GM18858 (cell line): ENCODE results near the gene SOX6.

Experiments
- ATAC-seq: cut with Tn5 transposase; IDR thresholded peaks from one replicate; pipeline ENCODE4 v1.9.1; 2021; ENCODE audit not compliant: unreplicated experiment

Gene SOX6

DNA sequence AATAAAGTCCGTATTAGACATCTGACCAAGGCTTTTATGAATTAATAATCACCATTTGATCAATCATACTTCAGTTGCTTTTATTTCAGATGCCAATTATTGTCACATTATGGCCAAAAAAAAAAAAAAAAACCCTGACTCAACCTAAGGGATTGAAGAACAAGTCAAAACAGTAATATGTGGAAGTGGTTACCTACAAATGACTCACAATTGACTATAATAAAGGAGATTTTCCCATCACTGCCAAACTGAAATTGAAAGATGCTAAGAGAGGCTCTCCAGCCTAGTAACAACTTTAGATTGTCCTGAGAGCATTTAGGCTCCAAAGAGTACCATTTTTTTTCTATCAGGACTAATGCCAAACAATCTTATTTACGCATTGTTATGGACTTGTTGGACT lies 35.2 kb downstream of the SOX6 start:
- peak; percentile 53 for ATAC-seq

DNA sequence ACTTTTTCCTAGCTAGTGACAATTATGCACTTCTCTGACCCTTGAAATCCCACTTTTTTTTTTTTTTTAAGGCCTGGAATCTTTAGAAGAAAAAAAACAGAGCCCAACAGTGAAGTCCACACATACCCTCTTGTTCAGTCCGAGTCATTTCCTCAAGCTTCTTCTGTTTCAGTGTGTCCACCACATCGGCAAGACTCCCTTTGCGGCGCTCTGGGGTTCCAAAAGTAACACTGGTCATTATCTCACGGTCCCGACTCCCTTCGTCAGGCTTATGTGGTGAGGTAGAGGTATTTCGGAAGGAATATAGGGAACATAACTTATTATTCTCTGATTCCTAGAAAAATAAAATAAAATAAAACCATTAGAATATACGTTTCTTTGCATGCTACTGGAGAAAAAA lies 38.0 kb downstream of the SOX6 start:
- no peak for ATAC-seq

DNA sequence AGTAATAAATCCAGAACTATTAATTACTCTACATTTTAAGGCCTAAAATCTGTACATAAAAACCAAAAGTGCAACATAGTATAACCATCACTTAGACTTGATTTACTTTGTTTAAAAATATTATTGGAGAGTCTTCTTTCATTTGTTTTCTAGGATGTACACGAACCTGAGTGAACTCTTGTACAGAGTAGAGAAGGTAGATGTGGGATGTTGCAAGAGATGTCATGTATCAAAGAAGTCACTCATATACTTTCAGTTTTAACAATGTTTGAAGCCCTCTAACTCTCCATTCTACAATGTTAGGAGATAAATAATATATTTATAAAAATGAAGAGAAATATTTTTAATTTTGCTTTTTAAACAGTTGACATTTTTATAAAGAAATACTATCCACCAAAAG lies 38.6 kb downstream of the SOX6 start:
- ATAC-seq = no peak

DNA sequence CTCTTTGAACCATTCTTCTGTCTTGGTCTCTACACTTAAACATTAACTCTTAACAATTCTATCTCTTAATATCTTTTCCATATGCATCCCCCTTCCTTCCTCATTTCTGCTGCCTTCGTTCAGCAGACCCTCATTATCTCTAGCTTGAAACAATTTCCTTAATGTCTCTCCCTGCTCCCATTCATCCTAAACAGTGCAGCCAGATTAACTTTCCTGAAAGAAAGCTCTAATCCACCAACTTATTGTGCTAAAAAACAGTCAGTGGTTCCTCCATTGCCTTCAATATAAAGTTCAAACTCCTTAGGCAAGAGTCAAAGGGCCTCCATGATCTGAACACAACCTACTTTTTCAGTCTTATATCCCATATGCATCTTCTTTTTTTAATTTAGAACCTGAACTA lies 42.5 kb downstream of the SOX6 start:
- ATAC-seq = no peak

DNA sequence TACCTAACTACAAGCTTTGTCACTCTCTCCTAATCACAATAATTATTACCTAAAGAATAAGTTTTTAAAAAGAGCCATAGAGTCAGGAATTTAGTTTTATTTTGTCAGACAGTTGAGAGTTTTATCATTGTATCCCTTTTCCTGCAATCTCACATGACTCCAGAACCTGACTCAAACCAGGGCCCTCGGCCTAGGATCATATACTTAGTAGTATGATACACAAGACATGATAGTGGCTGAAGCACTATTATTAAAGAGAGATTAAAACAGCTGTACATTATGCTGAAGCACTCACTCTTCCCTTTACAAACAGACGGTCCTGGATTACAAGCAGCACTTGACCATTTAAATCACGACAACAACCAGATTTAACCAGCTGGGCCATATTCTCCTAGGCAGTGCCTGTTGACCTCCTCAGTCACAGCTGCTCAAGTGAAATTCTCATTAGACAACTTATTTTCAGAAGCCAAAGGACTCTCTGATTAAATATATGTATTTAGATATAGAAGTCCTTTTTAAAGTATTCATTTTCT lies 44.0 kb downstream of the SOX6 start:
- no peak for ATAC-seq

DNA sequence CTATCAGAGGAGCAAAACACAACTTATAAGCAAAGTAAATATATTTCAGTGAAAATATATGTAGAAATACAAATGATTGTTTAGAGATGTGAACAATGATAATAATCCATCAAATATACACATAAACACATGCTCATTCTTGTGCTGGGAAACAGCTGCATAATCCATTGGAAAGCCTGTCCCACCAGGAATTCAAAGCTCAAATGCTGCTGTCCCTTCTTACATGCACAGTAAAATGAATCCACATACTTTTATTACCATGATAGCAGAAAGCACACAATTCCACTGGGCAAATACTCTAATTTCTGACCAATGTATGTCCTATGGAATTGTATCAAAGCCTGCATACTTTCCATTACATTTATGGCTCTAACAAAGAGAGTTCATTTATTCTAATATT lies 44.5 kb downstream of the SOX6 start:
- ATAC-seq = no peak

DNA sequence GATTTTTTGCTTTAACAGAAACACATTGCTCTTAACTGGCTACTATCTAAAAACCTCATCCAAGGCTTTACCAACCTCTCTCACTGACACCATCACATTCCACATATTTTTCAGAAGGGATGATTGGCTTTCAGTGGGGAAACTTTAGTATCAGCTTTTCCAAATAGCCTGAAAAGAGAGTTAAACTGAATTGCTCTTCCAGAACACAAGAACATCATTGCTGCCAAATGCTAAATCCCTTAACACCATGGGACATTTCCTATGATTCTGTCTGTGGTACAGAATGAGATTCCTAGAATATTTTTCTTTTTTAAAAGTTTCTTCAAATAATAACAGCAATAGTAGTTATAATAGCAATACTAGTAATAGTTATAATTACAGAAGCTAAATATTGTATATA lies 45.4 kb downstream of the SOX6 start:
- ATAC-seq = no peak

DNA sequence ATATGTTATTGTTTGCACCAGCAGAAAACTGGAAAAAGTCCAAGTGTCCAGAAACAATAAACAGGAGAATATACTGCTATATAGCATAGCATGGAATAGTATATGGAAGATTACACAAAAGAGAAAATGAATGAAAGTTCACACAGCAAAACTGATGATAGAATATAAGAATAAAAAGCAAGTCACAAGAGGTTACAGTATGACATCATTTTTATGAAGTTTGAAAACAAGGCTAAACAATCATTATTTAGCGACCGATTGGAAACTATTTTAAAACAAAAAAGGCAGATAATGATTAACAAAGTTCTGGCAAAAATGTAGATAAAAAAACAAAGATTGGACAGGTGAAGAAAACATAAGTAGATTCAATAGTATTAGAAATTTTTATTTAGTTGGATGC lies 47.1 kb downstream of the SOX6 start:
- ATAC-seq = no peak

DNA sequence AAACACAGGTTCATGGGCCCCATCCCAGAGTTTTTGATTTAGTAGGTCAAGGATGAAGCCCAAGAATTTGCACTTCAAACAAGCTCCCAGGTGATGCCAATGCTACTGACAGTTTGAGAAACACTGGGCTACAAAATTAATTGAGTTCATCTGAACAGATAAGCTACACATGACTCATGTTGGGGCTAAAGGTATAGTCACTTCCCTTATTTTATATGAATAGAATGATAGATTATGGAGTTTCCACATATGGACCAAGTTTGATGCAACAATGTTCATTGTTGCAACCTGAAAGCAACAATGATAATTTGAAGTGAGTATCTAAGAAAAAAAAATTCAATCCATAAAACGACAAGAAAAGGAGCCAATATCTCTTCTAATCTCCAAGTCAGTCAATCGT lies 54.9 kb downstream of the SOX6 start:
- ATAC-seq = no peak

DNA sequence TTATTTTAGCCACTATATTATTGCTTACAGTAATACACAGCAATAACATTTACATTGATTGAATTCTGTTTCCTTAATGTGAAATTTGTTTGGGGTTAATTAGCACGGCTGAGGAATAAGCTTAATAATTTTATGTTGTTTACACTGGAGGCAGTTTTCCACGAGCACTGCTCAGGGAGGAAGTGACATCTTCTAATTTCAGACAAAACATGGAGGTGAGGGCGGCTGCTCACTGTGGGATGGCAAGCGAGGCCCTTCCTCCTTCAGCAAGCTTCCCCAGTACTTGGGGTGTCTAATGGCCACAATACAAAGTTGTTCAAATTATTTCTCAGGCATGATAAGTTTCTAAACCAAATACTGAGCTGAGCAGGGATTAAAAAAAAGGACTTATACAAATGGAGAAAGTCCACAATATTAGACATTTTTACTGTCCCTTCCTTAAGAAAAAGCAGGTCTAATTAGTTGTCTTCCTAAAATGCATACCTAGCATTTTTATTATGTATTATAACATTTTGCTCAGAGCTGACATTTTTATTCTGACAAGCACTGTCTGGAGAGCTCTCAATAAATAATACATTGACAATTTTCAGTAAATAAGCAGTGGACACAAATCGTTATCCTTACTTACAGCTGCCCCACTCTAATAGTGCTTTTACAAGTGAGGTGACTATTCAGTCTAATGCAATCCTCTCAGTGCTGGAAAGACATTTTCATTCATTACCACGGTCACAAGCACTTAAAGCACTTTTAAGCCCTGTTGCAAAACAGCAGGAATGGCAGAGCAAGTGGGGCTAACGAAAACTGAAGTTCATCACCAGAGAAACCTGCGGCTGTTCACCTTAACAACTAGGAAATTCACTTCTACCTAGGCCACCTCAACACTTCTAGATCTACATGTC lies 56.2 kb downstream of the SOX6 start:
- no peak for ATAC-seq

DNA sequence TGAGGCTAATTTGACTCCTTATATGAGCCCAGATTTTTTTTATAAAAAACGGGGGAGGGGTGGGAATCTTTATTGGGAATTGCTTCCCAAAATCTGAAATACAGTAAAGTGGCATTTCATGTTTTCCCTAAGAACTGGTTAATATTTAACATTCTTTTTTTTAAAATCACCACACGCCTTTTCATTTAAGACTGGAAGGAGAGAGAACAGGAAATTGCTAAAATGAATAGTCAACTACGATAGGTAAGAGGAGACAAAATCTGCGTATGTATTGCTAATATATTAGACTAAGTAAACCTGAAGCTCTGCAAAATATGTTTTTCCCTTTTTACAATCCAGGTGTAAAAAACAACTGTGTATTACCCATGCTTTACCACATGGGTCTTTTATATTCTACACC lies 57.0 kb downstream of the SOX6 start:
- no peak for ATAC-seq

DNA sequence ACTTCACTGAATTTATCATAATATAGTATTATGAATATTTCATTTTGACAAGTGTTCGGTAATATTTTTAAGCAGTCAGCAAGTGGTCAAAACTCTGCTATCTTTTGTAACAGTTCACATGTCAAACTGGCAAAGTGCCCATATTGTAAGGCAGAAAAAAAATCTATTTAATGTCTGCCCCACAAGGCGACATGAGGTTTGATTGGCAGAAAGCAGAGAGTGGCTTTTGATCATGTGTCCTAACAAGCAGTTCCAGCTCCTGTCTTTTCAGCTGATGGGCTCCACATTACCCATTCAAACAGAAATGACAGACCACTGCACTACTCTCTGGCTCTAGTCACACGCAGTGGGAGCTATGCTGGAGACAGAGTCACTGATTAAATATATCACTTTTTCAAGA lies 59.0 kb downstream of the SOX6 start:
- no peak for ATAC-seq

DNA sequence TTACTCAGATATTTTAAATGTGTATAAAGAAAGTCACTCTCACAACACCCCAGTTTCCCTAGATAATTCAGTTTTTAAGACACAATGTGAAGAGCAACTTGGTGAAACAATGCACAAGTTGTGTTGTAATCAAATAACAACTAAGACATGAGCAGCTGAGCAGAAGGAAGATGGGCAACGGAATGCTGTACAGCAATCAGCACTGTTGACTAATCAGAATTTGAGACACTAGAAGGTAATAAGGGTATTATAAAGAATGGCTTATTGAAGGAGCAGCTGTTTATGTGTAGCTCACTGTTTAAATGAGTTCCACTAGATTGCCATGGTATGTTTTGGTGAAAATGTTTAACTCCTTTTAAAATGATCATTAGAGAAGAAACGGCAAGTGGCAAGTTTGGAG lies 60.1 kb downstream of the SOX6 start:
- ATAC-seq = no peak

DNA sequence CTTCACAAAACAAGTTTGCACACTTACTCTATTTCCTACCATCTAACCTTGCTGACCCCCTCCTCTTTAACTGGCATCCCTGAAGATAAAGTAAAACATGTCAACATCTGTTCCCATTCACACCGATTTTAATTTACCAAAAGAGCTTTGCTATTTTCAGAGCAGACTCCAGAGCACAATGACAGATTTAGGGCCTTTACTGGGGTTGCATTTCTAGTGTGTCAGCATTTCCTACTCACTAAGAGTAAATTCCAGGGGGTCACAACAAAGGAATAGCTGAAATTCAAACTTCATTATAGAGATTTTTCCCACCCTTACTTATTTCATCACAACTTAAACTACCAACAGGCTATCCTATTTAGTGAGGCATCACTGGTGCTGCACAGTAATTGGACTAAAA lies 60.8 kb downstream of the SOX6 start:
- no peak for ATAC-seq

DNA sequence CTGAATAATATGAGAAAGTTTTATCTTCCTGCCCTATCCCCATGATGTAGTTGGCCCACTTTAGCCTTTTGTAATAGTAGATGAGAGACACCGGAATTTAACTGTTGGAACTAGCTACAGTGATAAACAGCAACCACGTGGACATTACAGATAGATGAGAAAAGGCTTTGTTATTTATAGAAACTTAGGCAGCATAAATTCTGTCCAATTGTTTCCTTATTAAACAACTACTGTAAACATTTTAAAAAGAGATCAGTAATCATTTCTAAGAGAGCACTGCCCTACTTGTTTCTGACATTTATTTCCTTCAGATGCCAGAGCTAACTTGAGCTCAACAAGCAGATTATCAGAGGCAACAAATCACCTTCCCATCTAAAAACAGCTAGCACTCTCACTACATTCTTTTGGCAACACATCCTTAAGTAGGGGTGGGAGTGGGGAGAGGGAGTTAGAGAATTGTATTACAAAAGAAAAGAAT lies 63.1 kb downstream of the SOX6 start:
- no peak for ATAC-seq

DNA sequence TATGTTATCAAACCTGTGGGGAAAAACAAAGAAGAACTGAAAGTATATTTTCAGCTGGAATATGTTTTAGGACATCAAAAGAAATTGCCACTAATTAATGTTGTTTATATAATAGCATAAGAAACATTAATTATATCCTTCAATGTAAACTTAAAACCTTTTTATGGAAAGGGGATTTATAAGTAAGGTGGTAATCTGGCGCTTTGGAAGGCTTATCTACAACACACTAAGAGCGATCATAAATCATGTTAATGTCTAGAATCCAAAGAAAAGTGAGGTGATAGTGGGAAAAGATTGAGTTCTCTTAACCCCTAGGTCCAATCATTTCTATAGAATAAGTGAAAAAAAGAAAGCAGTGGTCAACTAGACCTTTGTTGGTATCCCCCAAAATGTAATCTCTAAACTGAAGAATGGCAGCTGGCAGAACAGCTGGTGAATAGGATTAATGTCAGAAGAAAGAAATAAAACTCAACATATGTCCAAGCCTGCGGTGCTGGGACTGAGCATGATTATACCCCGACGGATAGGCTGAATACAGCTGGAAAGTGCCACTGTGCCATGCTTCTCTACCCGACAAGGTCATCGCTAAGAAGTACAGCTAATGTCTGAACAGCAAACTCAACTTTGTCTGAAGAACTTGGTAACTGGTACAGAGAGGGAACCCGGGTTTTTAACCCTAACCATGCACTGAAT lies 64.0 kb downstream of the SOX6 start:
- no peak for ATAC-seq

DNA sequence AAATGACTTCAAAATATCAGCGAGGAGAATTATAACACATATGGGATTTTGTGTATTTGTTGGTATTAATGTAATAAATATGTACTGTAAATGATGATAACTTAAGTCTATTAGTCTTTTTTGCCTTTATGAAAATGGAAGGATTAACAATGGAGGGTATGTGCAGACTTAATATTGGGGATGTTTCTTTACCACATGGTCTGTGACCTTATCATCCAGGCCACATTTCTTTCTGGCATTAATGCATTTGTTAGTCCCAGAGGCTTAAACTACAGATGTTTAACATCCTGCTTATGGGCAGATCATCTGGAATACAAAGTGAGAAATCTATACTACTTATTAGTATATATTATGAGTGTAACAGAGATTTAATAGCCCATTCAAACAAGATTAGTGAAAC lies 64.6 kb downstream of the SOX6 start:
- no peak for ATAC-seq

DNA sequence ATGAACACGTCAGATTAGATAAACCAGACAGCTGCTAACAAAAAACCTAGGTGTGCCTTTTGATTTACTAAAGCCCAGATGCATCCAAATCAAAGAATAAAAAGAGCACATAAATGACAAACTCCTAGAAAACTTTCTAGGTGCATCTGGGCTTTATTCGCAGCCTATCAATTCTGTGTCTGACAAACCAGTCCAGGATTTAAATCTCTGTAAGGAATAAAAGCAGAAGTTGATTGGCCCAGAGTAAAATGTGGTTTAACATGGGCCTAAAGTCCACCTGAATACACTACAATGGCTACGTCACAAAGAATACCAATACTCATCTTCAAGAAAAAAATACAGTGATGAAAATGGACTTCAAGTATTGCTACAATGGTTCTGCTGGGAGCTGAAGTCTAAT lies 66.8 kb downstream of the SOX6 start:
- ATAC-seq = no peak

DNA sequence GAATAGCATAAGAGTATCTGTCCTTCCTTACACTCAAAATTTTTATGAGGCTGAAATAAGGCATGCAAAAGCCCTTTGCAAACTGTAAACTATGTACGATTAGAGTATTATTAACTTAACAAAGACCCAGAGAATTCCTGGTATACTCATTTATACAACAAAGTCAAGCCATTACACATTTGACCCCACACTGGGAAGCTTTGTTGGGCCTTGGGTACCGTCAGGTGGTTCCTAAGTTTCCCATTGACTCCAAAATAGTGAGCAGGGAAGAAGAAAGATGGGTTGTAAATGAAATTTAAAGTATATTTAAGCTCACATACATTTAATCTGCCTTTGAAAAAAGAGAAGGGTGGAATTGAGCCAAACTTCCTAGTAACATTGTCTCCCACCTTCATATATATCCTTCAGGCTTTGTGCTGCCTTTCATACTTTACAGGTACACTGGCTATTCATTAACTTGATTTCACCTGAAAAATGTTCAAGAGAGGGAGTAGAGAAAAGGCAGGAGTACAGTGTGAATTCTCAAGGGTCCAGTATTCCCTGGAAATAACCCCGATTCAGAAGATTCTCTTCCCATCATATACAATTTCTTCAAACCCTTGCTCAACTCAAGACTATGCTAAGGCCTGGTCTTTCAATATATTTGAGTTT lies 68.6 kb downstream of the SOX6 start:
- no peak for ATAC-seq

DNA sequence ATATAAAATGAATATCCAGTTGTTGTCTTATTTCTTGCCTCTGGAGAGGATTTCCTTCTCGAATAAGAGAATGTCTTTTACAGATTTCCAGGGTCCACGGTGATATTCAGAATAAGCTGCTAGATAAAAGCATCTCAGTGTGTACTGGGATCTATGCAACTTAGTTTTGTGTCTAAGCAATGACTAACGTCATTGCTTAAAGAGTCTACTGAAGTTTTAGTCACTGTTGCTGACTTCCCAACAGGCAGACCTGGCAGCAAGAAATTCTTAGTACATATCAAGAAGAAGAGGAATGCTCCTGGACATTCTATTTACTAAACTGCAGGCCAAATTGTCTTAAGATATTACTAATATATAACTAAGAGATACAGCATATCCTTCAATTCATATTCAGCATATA lies 70.3 kb downstream of the SOX6 start:
- ATAC-seq = no peak

DNA sequence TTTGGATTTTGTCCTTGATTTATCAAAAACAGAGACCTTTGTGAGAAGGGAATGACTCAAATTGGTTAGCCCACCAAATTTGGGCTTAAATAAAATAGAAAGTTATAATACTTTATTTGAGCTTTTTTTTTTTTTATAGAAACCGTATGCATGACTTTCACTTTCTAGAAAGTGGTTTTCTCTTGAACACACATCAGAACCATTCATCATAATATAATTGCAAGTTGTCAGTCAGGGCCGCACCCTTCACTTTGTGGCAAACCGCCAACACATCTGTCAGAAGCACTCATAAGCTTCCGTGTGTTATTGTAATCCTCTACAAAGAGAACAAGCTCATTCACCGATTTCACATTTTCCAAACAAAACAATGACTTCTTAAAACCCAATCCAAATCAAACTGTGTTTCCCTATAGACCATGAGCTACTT lies 76.1 kb downstream of the SOX6 start:
- no peak for ATAC-seq

DNA sequence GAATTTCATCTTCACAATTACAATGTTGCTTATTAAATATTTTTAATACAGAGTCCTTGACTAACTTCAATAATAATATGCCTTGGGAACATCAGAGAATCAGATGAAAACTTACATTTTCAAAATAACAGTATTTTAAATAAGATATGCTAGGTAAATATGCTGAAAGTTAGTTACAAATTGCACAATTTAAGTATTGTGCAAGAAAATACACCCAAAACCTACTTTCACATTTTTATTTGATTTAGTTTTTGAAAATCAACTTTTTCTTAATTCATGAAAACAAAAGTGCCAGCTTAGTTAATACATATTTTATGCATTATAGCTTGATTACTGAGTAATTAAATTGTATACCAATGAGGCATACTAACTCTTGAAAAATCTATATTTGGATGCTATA lies 76.8 kb downstream of the SOX6 start:
- no peak for ATAC-seq
